Glomerular visceral epithelial cell (primary cell): ENCODE results near the gene ZNF284.

ENCODE experiments used
- DNase-seq: peaks from one replicate; pipeline ENCODE4 v3.0.0-alpha.2; 2016; ENCODE audit errors: extremely low spot score

Gene ZNF284

GRCh38 chr19:44071824-44072542 is at the start of gene ZNF284:
Gene ZNF284, plus strand, starts transcription at chr19:44072159. Its CDS starts 4,231 bp downstream, at chr19:44076390.
- peak; percentile 90 for DNase-seq

DNA sequence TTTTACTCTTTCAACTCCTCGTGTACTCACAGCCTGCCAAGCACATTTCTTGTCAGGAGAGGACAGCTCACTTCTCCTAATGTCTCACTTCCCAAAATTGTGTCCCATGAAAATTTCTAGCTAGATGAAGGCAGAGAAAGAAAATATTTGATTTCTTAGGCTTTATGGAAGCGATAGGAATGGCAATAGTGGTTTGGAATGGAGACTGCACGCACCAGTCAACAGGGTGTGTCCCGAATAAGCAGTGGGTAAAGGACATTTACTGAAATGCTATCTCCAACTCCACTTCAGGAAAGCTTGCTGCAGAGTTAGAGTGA is 47.1 kb upstream of the ZNF284 start:
- DNase-seq: no peak

DNA sequence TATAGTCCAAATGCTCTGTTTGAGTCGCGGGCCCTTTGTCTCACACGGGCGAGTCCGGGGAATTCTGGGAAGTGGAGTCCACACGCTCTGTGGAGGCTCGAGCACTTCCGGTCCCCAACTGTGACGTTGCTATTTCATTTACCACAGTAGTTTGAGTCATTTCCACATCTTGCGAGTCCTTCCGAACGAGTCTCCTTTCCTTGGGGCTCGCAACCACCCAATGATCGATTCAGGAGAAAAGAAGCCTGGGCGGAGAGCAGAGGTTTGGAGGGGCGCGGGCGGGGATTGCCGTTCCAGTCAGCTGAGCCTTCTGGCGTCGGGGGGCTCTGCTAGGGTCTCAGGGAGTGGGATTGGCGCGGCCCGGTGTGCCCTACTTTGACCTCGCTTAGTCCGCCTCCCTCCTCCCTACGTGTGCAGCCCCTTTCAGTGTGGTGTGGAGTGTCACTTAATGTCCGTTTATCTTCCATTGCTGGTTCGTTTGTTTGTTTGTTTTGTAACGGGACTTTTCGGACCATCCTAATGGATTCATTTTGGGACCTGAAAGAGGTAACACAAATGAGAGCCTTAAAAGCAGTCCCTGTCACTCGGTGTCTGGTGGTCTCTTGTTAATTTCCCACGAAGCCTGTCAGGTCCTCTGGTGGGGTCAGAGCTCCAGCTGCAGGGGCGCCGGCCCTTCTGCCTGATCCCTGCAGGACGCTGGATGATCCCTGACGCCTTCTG is 46.6 kb upstream of the ZNF284 start, which contains the start of gene ZNF222:
Gene ZNF222, plus strand, starts transcription at position 163 of the 720 bp plus-strand sequence. Its CDS starts 58 bp downstream, at position 221.
- peak; percentile 81 for DNase-seq

DNA sequence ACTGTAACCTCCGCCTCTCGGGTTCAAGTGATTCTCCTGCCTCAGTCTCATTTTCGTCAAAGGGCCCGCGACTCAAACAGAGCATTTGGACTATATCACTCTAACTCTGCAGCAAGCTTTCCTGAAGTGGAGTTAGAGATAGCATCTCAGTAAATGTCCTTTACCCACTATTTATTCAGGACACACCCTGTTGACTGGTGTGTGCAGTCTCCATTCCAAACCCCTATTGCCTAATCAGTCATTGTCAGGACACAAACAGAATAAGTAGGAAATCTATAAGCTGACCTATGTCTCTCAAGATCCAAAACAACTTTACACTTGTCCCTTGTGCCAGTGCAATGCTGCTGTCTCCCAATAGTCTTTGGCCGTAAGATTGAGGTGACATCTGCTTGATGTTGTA is 45.3 kb upstream of the ZNF284 start:
- DNase-seq: no peak

DNA sequence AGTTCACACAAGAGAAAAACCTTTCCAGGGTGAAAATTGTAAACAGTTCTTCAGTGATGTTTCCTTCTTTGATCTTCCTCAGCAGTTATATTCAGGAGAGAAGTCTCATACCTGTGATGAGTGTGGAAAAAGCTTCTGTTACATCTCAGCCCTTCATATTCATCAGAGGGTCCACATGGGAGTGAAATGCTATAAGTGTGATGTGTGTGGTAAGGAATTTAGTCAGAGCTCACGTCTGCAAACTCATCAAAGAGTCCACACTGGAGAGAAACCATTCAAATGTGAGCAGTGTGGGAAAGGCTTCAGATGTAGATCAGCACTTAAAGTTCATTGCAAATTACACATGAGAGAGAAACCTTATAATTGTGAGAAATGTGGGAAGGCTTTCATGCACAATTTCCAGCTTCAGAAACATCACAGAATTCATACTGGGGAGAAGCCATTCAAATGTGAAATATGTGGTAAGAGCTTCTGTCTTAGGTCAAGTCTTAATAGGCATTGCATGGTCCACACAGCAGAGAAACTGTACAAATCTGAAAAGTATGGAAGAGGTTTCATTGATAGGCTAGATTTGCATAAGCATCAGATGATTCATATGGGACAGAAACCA is 39.9 kb upstream of the ZNF284 start:
- no peak for DNase-seq

DNA sequence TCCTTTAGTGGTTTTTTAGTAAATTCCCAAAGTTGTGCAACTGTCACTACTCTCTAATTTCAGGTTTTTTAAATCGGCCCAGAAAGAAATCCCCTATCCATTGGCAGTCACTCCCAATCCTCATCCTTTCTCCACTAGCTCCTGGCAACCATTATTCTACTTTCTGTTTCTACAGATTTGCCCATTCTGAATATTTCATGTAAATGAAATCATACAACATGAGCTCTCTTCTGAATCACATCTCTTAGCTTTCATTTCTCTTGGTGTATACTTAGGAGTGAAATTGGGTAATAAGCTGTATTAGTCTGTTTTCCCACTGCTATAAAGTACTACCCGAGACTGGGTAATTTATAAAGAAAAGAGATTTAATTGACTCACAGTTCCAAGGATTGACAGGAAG is 29.8 kb upstream of the ZNF284 start:
- no peak for DNase-seq

GRCh38 chr19:44050740-44051649 is 21.0 kb upstream of the ZNF284 start:
- no peak for DNase-seq

GRCh38 chr19:44051650-44052402 is 20.1 kb upstream of the ZNF284 start, which contains the start of gene ZNF223:
Gene ZNF223, plus strand, starts transcription at chr19:44052036. Its CDS starts 3,141 bp downstream, at chr19:44055177.
- DNase-seq: peak; percentile 90

DNA sequence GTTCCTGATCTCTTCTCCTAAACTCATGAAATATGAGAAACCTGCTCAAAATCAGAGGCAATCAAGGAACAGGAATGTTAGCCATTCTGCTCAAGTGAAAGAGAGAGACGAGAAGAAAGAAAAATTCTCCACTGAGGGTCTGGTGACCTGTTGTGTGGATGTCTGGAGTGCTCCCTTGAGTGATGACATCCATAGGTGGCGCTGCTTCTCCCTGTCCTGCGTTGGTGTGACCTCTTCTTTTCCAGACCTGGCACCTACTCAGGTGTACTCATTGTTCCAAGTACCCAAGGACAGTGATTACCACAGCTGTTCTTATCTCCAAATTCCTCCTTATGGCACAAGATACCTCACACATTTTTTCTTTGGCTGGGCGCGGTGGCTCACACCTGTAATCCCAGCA is 16.1 kb upstream of the ZNF284 start:
- no peak for DNase-seq

- no peak for DNase-seq
Observed at GRCh38 chr19:44059229-44059628, 12.7 kb upstream of the ZNF284 start.

GRCh38 chr19:44061038-44061437 is 10.9 kb upstream of the ZNF284 start:
- DNase-seq: no peak

DNA sequence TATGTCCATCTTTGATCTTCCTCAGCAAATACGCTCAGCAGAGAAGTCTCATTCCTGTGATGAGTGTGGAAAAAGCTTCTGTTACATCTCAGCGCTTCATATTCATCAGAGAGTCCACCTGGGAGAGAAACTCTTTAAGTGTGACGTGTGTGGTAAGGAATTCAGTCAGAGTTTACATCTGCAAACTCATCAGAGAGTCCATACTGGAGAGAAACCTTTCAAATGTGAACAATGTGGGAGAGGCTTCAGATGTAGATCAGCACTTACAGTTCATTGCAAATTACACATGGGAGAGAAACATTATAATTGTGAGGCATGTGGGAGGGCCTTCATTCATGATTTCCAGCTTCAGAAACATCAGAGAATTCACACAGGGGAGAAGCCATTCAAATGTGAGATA is 5.7 kb upstream of the ZNF284 start:
- DNase-seq: no peak

DNA sequence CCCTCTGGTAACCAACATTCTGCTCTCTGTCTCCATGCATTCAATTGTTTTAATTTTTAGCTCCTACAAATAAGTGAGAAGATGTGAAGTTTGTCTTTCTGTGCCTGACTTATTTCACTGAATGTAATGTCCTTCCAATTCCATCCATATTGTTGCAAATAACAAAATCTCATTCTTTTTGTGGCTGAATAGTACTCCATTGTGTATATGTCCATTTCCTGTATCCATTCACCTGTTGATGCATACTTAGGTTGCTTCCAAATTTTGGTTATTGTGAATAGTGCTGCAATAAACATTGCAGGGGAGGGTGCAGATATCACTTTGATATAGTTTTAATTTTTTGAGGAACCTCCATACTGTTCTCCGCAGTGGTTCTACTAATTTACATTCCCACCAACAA is 2.5 kb upstream of the ZNF284 start:
- DNase-seq: no peak

GRCh38 chr19:44072543-44073401 is 813 bp downstream of the ZNF284 start:
- DNase-seq: peak; percentile 21

GRCh38 chr19:44076325-44076724 is 4.4 kb downstream of the ZNF284 start:
- DNase-seq: no peak

- DNase-seq: no peak
Observed at GRCh38 chr19:44092108-44092507, 20.1 kb downstream of the ZNF284 start.

DNA sequence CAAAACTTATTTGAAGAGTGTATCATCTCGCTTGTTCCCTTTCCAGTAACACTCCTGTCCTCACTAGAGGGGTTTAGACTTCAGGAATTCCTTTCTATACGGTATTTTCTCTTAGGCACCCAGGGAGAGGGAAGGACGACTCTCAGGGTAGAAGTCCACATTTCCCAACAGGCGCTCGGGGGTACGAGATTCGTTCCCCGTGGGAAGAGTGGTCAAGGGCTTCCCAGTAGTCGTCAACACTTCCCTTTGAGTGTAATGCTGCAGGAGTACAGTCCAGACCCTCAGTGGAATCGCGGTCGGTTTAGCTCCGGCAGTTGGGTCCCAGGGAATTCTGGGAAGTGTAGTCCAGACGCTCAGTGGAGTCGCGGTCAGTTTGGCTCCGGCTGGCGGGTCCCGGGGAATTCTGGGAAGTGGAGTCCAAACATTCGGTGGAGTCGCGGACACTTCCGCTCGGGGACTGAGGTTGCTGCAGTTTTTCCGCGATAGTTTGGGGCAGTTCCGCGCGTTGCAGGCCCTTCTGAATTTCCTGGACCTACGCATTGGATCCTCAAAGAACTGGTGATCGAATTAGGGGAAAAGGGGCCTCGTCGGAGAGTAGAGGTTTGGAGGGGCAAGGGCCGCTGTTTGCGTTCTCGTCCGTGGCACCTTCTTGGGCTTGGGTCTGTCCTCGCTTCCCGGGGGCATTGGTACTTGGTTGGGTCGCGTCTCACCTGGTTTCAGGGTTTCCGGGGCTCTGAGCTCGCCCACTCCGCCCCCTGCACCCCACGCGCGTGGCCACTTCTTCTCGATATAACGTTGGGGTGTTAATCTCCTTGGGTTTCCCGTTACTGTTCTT is 22.2 kb downstream of the ZNF284 start, which contains the start of gene ZNF224:
Gene ZNF224, plus strand, starts transcription at position 431 of the 835 bp plus-strand sequence. CDS start 3,513 bp downstream, outside the sequence.
- DNase-seq: peak; percentile 91

DNA sequence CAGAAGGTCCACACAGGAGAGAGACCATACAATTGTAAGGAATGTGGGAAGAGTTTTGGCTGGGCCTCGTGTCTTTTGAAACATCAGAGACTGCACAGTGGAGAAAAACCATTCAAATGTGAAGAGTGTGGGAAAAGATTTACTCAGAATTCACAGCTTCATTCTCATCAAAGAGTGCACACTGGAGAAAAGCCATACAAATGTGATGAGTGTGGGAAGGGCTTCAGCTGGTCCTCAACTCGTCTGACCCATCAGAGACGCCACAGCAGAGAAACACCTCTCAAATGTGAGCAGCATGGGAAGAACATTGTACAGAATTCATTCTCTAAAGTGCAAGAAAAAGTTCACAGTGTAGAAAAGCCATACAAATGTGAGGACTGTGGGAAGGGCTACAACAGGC is 35.8 kb downstream of the ZNF284 start:
- DNase-seq: no peak

GRCh38 chr19:44109458-44109857 is 37.5 kb downstream of the ZNF284 start:
- no peak for DNase-seq
